ENCODE measurements around the gene SRRM3. TPM values are rescaled to one million over a fixed set of nuclear protein-coding genes. Genes with fewer than 3 reads are reported as not detected.

SRRM3 gene
- total and polyA plus RNA-seq, 2 experiments from 2014 or later = 8.6 to 13.8 TPM

DNA sequence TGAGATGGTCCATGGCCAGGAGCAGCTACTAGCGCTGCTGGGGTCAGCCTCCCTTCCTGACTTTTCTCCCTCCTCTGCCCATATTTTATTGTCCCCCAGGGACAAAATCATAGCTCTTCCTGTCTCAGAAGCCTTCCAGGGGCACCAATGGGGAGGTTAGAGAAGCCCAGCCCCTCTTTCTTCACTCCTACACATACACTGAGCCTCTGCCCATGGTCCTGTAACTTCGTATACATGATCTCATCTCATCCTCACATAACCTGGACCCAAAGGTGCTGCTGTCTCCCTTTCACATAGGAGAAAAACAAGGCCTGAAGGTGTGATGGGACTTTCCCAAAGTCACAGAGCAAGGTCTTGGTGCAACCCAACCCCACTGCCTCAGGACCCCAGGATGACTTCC, 2.5 kb downstream of the SRRM3 start:
- Histone ChIP-seq H3K4me1 (ENCODE audit: insufficient read depth) (peaks cover 9% of the 10 kb centered on the region; the same call in 1 of the 2 replicates), H3K9me2 (ENCODE audit: insufficient read depth) (no peaks in the 10 kb centered on the region), H3K4me3 (no peak overlapping the region), H3K4me2 (no peak overlapping the region), H2AFZ (no peak overlapping the region), H3K79me2 (replicated peaks; ENCODE audit: insufficient read depth) (no peaks in the 10 kb centered on the region), H3K27me3 (ENCODE audit: insufficient read depth) (no peaks in the 10 kb centered on the region), H4K20me1 (replicated peaks; ENCODE audit: insufficient read depth) (no peaks in the 10 kb centered on the region; the same call in 1 of the 2 replicates), H3F3A (replicated peaks; ENCODE audit: low read depth) (0 out of 2 replicates have a peak, but pooled peaks cover 3% of the 10 kb centered on the region), H3K27ac (ENCODE audit: low read depth) (no peak overlapping the region), H3K36me3 (ENCODE audit: insufficient read depth) (no peaks in the 10 kb centered on the region)
- DNase-seq (ENCODE audit: low spot score) = no peak
- Mint-ChIP-seq H3K27me3 (ENCODE audit: insufficient read depth, low read depth, poor library complexity) (peaks cover 11% of the 10 kb centered on the region), H3K36me3 (ENCODE audit: low read depth) (no peaks in the 10 kb centered on the region), H3K4me1 (peaks cover 17% of the 10 kb centered on the region), H3K4me3 (no peak overlapping the region; the same call in 2 of the 3 replicates), H3K27ac (no peak overlapping the region), H3K9me3 (peaks cover 2% of the 10 kb centered on the region; the same call in 2 of the 3 replicates)
- TF ChIP-seq ZNF331 (CRISPR knock-in tag; IDR thresholded peaks at IDR 0.05; ENCODE audit: low read depth) (no peak), EZH2 (IDR thresholded peaks at IDR 0.05; ENCODE audit: low read depth, unreplicated experiment) (no peak)
- TF ChIP-seq, protein P1, sequence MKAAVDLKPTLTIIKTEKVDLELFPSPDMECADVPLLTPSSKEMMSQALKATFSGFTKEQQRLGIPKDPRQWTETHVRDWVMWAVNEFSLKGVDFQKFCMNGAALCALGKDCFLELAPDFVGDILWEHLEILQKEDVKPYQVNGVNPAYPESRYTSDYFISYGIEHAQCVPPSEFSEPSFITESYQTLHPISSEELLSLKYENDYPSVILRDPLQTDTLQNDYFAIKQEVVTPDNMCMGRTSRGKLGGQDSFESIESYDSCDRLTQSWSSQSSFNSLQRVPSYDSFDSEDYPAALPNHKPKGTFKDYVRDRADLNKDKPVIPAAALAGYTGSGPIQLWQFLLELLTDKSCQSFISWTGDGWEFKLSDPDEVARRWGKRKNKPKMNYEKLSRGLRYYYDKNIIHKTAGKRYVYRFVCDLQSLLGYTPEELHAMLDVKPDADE (IDR thresholded peaks at IDR 0.05) = no peak
- no peak for ATAC-seq

DNA sequence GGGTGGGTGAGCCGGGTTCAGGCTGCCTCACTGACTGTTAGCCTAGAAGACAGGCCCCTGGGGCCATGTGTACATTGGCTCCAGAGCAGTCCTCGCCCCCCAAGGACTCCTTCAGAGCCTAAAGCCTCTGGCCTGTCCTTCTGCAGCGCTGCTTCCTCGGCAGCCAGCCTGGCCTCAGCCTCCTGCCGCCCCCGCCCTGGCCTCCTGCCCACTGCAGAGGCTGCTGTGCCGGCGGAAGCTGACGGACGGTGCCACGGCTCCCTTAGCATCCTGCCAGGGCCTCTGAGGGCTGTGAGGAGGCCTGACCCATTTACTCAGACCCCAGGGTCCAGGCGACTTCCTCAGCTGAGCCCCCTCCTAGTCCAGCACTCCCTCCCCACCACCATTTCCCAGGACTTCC, 4.9 kb downstream of the SRRM3 start:
- Mint-ChIP-seq H3K27ac (no peak overlapping the region), H3K4me1 (peaks cover 6% of the 10 kb centered on the region), H3K4me3 (no peak overlapping the region), H3K9me3 (no peaks in the 10 kb centered on the region), H3K36me3 (ENCODE audit: low read depth) (no peaks in the 10 kb centered on the region), H3K27me3 (ENCODE audit: insufficient read depth, low read depth, poor library complexity) (peaks cover 8% of the 10 kb centered on the region)
- no peaks in the 10 kb centered on the region for H3F3A ChIP-seq (replicated peaks; ENCODE audit: low read depth)
- H3K36me3 ChIP-seq (ENCODE audit: insufficient read depth) = no peaks in the 10 kb centered on the region
- no peaks in the 10 kb centered on the region; the same call in 1 of the 2 replicates for H4K20me1 ChIP-seq (replicated peaks; ENCODE audit: insufficient read depth)
- peaks cover 4% of the 10 kb centered on the region; the same call in 1 of the 2 replicates for H3K4me1 ChIP-seq (ENCODE audit: insufficient read depth)
- no peak overlapping the region for H3K27ac ChIP-seq (ENCODE audit: low read depth)
- DNase-seq (ENCODE audit: low spot score) = no peak
- H3K4me3 ChIP-seq = no peak overlapping the region
- no peaks in the 10 kb centered on the region for H3K79me2 ChIP-seq (replicated peaks; ENCODE audit: insufficient read depth)
- no peak for TF ChIP-seq ZNF114 (CRISPR knock-in tag; IDR thresholded peaks at IDR 0.05)
- H3K4me2 ChIP-seq = no peak overlapping the region
- no peaks in the 10 kb centered on the region for H3K27me3 ChIP-seq (ENCODE audit: insufficient read depth)
- H3K9me2 ChIP-seq (ENCODE audit: insufficient read depth) = no peaks in the 10 kb centered on the region
- ATAC-seq = no peak
- no peak overlapping the region for H2AFZ ChIP-seq

DNA sequence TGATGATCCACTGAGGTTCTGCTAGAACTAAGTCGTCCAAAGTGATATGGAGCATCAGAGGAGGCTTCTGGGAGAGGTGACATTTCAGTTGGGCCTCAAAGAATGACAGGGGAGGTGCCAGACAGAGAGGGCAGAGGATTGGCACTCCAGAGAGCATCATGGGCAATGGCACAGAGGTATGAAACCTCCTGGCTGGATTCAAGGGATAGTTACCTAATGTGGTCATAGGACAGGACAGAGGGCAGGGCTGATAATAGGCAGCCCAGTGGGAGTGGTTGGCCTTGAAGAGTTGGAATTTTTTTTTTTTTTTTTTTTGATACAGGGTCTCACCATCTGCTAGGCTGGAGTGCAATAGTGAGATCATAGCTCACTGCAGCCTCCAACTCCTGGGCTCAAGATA, 7.6 kb downstream of the SRRM3 start:
- H3K79me2 ChIP-seq (replicated peaks; ENCODE audit: insufficient read depth) = no peaks in the 10 kb centered on the region
- TF ChIP-seq, protein P1 (IDR thresholded peaks at IDR 0.05) = no peak
- TF ChIP-seq NANOG (IDR thresholded peaks at IDR 0.05; ENCODE audit: borderline replicate concordance) (no peak), ZNF114 (CRISPR knock-in tag; IDR thresholded peaks at IDR 0.05) (no peak), EZH2 (IDR thresholded peaks at IDR 0.05; ENCODE audit: low read depth, unreplicated experiment) (no peak), POLR2AphosphoS5 (IDR thresholded peaks at IDR 0.05; ENCODE audit: low read depth) (no peak), JUNB (IDR thresholded peaks at IDR 0.05; ENCODE audit: unreplicated experiment) (no peak), STAT1 (IDR thresholded peaks at IDR 0.05; ENCODE audit: unreplicated experiment) (no peak), ZNF331 (CRISPR knock-in tag; IDR thresholded peaks at IDR 0.05; ENCODE audit: low read depth) (no peak)
- TF ChIP-seq, protein P2, sequence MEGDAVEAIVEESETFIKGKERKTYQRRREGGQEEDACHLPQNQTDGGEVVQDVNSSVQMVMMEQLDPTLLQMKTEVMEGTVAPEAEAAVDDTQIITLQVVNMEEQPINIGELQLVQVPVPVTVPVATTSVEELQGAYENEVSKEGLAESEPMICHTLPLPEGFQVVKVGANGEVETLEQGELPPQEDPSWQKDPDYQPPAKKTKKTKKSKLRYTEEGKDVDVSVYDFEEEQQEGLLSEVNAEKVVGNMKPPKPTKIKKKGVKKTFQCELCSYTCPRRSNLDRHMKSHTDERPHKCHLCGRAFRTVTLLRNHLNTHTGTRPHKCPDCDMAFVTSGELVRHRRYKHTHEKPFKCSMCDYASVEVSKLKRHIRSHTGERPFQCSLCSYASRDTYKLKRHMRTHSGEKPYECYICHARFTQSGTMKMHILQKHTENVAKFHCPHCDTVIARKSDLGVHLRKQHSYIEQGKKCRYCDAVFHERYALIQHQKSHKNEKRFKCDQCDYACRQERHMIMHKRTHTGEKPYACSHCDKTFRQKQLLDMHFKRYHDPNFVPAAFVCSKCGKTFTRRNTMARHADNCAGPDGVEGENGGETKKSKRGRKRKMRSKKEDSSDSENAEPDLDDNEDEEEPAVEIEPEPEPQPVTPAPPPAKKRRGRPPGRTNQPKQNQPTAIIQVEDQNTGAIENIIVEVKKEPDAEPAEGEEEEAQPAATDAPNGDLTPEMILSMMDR (conservative IDR thresholded peaks at IDR 0.05; ENCODE audit: low read depth in 2 of 2) = no peak
- H3K9me3 Mint-ChIP-seq = no peaks in the 10 kb centered on the region
- no peaks in the 10 kb centered on the region for H3F3A ChIP-seq (replicated peaks; ENCODE audit: low read depth)
- no peaks in the 10 kb centered on the region for H3K36me3 ChIP-seq (ENCODE audit: insufficient read depth)
- H3K4me1 ChIP-seq (ENCODE audit: insufficient read depth) = no peaks in the 10 kb centered on the region
- no peak for ATAC-seq
- H3K36me3 Mint-ChIP-seq (ENCODE audit: low read depth) = no peaks in the 10 kb centered on the region
- no peak overlapping the region for H3K27ac ChIP-seq (ENCODE audit: low read depth)
- no peaks in the 10 kb centered on the region for H3K9me2 ChIP-seq (ENCODE audit: insufficient read depth)
- no peak for DNase-seq (ENCODE audit: low spot score)
- H3K4me3 Mint-ChIP-seq = no peak overlapping the region
- no peak overlapping the region for H3K4me2 ChIP-seq
- H3K27me3 ChIP-seq (ENCODE audit: insufficient read depth) = no peaks in the 10 kb centered on the region
- H3K27ac Mint-ChIP-seq = no peak overlapping the region
- no peaks in the 10 kb centered on the region; the same call in 1 of the 2 replicates for H4K20me1 ChIP-seq (replicated peaks; ENCODE audit: insufficient read depth)
- H2AFZ ChIP-seq = no peak overlapping the region
- H3K27me3 Mint-ChIP-seq (ENCODE audit: insufficient read depth, low read depth, poor library complexity) = peaks cover 5% of the 10 kb centered on the region
- no peak overlapping the region for H3K4me3 ChIP-seq
- H3K4me1 Mint-ChIP-seq = no peaks in the 10 kb centered on the region; the same call in 2 of the 3 replicates

Measured in GM23338 (cell line).